ENCODE results near the gene GOLGA8T.
"Not testable (repeated sequence)": the region's sequence is repeated elsewhere in the genome, so short reads cannot be mapped to it uniquely, and the experiment has no call there.

DNA sequence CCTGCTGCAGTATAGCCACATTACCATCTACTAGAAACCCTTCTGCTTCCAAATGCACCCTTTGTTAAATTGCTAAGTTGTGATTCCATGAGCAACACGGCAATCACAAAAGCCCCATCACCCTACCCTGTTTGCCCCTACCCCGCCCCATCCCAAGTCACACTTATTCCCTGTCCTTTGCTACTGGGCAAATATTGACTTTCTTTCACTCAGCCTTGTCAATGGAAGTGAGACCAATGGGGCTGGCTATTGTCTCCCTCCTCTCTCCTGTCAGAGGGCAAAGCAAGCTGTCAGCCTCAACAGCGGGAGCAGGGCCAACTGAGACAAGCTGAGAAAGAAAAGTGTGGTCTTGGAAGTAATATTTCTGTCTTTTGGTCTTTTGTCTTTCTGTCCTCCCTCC is 52.6 kb downstream of the GOLGA8T start:
- TF ChIP-seq, protein P1, sequence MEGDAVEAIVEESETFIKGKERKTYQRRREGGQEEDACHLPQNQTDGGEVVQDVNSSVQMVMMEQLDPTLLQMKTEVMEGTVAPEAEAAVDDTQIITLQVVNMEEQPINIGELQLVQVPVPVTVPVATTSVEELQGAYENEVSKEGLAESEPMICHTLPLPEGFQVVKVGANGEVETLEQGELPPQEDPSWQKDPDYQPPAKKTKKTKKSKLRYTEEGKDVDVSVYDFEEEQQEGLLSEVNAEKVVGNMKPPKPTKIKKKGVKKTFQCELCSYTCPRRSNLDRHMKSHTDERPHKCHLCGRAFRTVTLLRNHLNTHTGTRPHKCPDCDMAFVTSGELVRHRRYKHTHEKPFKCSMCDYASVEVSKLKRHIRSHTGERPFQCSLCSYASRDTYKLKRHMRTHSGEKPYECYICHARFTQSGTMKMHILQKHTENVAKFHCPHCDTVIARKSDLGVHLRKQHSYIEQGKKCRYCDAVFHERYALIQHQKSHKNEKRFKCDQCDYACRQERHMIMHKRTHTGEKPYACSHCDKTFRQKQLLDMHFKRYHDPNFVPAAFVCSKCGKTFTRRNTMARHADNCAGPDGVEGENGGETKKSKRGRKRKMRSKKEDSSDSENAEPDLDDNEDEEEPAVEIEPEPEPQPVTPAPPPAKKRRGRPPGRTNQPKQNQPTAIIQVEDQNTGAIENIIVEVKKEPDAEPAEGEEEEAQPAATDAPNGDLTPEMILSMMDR (IDR thresholded peaks at IDR 0.05; ENCODE audit: low read length), result not testable (repeated sequence)
- TF ChIP-seq EZH2 (optimal IDR thresholded peaks at IDR 0.05; ENCODE audit: low read depth, low read length), result not testable (repeated sequence)
